Kidney glomerular epithelial cell (primary cell): ENCODE data around the gene C1orf74.
A peak's percentile ranks its signal among the peaks of the same experiment; 100 is the strongest.
"Not testable (repeated sequence)": the region's sequence is repeated elsewhere in the genome, so short reads cannot be mapped to it uniquely, and the experiment has no call there.

ENCODE experiments used
- DNase-seq: peaks from one replicate; lab custom pipeline; 2025; lab: John Stamatoyannopoulos, UW

C1orf74 gene

DNA sequence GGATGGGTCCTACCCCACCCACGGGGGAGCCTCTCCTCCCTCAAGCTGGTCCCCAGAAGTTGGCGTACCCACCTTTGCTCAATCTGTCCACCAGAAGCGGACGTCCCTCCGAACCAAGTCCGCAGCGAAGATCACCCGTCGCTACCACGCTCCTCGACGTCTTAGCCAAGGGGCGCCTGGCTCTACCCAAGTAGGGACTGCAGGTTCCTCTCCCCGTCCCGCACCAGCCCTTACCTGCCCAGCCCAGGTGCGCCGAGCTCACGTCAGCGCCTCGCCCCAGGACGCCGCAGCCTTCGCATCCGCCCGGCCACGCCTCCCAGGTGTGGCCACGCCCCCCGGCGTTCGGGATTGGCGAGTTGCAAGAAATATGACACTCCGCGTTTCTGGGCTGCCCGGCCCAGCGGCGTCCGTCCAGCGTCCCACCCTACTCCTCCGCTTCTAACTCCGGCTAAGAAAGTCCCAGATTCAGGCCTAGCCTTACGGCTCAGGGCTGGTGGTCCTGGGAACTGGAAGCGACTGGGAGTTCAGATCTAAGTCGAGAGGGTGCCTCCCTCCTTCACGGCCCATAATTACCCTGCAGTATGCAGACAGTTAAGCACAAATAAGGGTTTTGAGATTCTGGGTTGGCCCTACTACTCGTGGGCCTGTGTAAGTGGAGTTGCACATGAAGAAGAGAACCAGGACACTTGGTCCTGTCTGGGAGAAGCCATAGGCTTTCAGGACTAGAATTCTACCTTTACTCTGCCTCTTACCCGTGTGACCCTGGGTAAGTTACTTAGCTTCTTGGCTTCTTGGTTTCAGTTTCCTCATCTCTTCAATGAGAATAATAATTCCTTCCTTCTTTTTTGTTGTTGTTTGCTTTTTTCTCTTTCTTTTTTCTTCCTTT lies 21.8 kb upstream of the C1orf74 start, which contains the start of gene IRF6:
Gene IRF6 (minus strand): TSS at position 268 of the 886 bp plus-strand sequence. CDS start 4,729 bp downstream, outside the sequence.
- DNase-seq: peak; percentile 77

DNA sequence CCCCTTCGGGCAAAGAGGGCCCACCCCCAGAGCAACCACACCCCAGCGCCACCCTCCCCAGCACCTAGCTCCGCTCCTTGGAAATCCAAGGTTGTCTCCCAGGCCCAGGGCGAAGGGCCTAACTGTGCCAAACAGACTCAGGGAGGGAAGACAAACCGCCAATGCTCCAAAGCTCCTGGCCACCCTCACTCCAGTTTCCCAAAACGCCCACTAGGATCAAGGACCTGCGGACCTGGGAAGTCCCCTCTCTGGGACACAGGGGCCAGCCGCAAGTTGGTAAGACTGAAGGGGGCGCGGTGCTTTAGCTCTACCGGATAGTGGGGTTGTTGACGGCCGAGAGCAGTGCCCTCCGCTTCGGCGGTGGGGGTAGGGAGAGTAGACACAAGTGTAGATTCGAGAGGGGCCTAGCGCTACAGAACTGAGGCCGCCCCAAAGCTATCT lies 21.0 kb upstream of the C1orf74 start:
- no peak for DNase-seq

GRCh38 chr1:209803568-209803967 lies 19.2 kb upstream of the C1orf74 start:
- no peak for DNase-seq

- DNase-seq: no peak
Observed at GRCh38 chr1:209802780-209803152, 18.4 kb upstream of the C1orf74 start.

DNA sequence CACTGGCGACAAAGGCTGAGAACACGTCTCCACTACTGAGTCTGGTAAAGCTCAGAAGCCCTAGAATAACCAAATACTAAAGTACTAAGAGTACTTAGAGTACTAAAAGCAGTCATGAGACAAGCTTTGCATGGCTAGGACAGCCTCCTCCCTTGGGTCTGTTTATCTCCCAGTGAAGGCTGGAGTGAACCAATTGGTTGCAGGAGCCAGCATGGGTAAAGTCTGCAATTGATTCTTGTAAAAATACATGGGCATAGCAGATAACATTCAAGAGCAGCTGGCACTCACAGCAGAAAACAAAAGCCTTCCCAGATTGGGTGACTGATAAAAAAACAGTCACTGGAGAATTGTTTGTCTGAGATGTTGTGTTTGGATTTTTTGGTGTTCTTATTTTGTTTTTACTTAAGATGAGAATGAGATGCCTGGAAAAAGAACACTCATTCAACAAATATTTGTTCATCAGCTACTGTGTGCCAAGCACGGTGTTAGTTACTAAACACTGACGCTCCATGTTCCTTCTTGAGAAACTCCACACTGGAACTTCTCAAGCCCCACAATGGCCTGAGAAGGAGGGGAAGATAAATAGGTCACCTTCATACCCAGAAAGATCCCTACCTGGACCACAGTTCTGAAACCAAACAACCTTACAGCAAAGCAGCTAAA lies 17.9 kb upstream of the C1orf74 start:
- DNase-seq: no peak

DNA sequence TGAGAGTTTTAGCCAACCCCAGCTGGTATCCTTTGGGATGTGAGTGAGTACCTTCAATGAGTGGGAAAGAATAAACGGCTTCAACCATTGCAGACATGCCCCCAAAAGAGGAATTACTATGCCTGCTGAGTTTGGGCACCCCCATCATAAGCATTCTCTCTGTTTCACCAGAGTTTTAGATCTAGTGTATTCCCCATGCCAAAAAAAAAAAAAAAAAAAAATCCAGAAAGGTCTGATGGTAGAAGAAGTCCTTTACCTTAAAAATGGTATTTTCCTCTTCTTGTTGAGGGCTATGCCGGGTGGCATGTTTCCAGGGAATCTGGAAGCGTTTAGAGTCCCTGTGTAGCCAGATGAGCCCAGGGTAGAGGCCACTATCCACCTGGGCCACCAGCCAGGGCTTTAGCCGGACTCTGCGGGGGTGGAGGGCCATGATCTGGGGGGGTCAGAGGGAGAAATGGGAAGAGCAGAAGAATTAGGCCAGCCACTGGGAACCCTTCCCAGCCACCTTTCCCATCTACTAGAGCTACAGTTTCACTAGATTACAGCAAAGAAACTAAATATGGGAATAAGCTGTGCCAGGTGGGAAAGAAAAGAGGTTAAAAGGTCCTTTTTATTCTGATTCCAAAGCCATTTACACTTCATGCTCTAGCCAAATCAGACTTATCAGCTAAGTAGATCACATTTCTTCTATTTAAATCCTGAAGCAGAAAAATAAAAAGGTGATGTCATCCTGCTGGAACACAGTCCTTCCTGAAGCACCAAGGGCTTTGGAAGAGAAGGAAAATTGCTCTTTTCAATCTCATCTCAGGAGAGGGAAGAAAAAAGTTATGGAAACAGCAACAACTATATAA lies 16.9 kb upstream of the C1orf74 start:
- DNase-seq: no peak

DNA sequence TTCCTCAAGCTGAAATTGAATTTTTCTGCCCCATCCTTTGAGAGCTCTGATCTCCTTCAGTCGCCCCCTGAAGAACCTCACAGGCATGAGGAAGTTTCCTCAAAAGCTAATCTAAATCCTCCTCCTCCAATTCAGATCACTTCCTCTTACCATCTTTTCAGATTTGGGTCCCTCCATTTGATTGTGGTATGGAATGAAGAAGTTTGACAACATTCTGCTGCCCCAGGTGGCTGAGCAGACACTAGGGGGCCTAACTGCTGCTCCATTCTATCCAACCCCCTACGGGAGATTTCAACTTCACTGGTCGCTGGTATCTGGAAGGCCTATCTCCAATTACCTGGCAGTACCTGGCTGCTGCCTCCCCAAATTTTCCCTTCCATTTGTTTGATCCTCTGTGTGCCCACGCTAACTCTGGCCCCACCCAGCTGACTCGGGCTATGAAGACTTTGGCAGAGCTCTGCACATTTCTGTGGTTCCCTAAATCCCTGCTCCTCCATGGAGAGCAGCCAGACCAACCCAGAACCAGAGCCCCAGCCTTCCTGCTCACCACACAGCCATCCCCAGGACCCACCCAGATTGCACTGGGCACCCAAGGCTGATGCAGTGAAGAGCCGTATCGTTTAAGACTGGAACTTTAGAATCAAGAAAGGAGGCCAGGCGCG lies 13.8 kb upstream of the C1orf74 start:
- no peak for DNase-seq

GRCh38 chr1:209793711-209794110 lies 9.4 kb upstream of the C1orf74 start:
- DNase-seq: not testable (repeated sequence)

- no peak for DNase-seq
Observed at GRCh38 chr1:209791920-209792319, 7.6 kb upstream of the C1orf74 start.

- no peak for DNase-seq
Observed at GRCh38 chr1:209790286-209791193, 6.2 kb upstream of the C1orf74 start.

DNA sequence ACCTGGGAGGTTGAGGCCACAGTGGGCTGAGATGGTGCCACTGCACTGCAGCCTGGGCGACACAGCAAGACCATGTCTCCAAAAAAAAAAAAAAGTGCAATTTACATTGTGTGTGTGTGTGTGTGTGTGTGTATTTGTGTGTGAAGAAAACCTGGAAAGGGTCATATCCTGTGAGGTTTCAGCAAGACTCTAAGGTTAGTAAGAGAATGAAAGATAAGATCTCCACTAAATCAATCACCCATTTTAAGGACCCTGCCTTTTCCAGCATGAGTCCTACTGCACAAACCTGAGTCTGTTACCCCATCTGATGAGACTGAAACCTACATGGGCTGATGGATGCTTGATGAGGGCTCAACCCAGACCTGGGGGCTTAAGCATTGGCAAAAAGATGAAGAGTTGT lies 4.9 kb upstream of the C1orf74 start:
- no peak for DNase-seq

GRCh38 chr1:209787551-209787950 lies 3.2 kb upstream of the C1orf74 start:
- no peak for DNase-seq

DNA sequence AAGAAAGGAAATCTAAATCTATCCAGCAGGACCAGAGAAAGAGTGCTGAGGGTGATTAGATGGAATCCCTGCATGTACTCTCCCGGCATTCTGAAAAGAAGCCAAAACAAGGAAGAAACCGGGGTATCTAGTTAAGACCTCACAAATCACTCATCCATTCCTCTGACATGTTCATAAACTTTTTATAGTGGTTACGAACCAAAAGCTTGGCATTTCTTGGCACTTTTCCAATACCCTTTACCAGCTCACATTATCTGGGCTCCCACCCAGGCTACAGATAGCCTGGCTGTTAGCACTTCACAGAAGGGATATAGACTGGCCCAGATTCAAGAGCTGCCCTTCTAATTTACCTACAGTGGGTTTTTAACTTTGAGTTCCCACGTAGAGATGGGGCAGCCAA lies 1.8 kb upstream of the C1orf74 start:
- DNase-seq: no peak

- DNase-seq: no peak
Observed at GRCh38 chr1:209785592-209785991, 1.2 kb upstream of the C1orf74 start.

- DNase-seq: no peak
Observed at GRCh38 chr1:209783386-209783785, 973 bp downstream of the C1orf74 start.

GRCh38 chr1:209780268-209780667 lies 4.1 kb downstream of the C1orf74 start:
- no peak for DNase-seq

- DNase-seq: no peak
Observed at GRCh38 chr1:209778102-209778501, 6.3 kb downstream of the C1orf74 start.

DNA sequence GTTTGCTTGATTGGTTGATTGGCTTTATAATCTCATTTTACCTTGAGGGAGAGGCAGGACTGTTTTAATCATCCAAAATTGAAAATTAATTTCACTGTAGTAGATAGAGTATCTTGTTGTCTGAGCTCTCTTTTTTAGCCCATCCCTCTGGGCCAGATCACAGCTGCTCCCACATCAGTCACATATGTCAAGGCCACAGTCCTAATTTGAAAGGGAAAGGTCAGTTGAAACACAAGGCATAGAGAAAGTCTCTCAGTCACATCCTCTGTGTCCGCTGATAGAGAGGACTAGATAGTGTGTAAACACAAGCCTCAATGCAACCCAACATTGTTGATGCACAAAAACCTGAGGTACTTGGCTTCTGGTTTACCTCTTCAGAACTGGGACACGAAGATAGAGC lies 6.8 kb downstream of the C1orf74 start:
- no peak for DNase-seq

DNA sequence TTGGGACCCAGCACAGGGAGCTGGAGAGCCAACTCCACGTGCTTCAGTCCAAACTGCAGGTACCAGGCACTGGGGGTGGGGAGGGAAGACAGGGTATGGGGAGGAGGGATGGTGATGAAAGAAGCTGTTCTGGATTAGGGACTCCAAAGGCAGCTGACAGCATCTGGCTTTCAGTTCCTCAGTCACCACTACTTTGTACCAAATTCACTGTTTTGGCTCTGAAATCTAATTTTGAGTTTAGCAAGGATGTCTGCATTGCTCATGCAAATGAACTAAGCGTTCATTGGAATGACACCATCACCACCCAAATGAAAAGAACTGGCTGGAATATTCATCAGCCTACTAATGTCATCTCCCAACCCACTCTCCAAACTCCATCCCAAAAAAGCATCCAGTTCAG lies 8.7 kb downstream of the C1orf74 start:
- no peak for DNase-seq

DNA sequence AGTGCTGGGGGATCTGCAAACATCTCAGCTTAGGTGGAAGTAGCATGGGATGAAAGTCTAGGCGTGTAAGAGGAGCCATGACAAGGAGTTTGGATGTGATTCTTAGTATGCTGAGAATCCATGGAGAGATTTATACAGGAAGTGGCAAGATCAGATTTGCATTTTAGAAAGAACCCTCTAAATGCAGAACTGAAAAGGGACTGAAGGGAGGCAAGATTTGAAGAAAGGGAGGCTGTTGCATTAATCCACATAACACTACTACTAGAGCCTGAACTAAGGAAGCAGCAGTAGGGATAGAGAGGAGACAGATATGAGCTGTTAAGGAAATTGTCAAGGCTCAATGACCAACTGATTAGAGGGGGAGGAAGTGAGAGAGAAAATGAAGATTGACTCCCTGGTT lies 9.8 kb downstream of the C1orf74 start:
- no peak for DNase-seq

GRCh38 chr1:209772126-209772525 lies 12.2 kb downstream of the C1orf74 start:
- DNase-seq: no peak
